Tibial artery (tissue), 4 donors: ENCODE results near the gene FBXW11.

Experiments used
- DNase-seq, 2 donors: peaks; one replicate each; pipeline ENCODE4 v3.0.0-alpha.2; 2019
- H3K27ac ChIP-seq, 2 donors: fragments of 200-600 bp; sonication (generic) in 1 of 2; 1 replicate in 1 of 2; 2 replicates in 1 of 2; pipeline ENCODE4 v1.5.1; 2018 to 2019; ENCODE audit warnings: mild to moderate bottlenecking in 1 of 2
- H3K27me3 ChIP-seq, 2 donors: fragments of 200-600 bp; sonication (generic) in 1 of 2; one replicate each; pipeline versions ENCODE4 v1.5.1 to v1.6.0; 2016 to 2019
- H3K36me3 ChIP-seq, 3 donors: fragments of 200-600 bp; sonication (generic) in 2 of 3; one replicate each; pipeline ENCODE4 v1.5.1; 2016 to 2019; ENCODE audit warnings: mild to moderate bottlenecking in 2 of 3
- H3K4me1 ChIP-seq, 4 donors: fragments of 200-600 bp; sonication (generic) in 2 of 4; 1 replicate in 3 of 4; 2 replicates in 1 of 4; pipeline ENCODE4 v1.5.1; 2016 to 2019
- H3K4me3 ChIP-seq, 2 donors: fragments of 200-600 bp; sonication (generic) in 1 of 2; 1 replicate in 1 of 2; 2 replicates in 1 of 2; pipeline ENCODE4 v1.5.1; 2018 to 2019; ENCODE audit warnings: mild to moderate bottlenecking in 2 of 2
- H3K9me3 ChIP-seq, 3 donors: fragments of 200-600 bp; sonication (generic) in 1 of 3; one replicate each; pipeline ENCODE4 v1.5.1; 2016 to 2019
- intact Hi-C: fragments of 100-400 bp; cut with DNase I; formaldehyde crosslinking; loops from one replicate; pipeline ENCODE4 v1.15.0; 2023; ENCODE audit warnings: low total_unique reads
- TF ChIP-seq, protein P1 (sequence below), 2 experiments: fragments of 200-600 bp in 1 of 2; fragments of 450-650 bp in 1 of 2; IDR thresholded peaks; one replicate each; pipeline ENCODE4 v1.5.1; 2017 to 2019; ENCODE audit warnings: antibody characterized with exemption in 2 of 2, mild to moderate bottlenecking in 1 of 2, moderate library complexity in 1 of 2

The FBXW11 gene

GRCh38 chr5:171835066-171835465 lies 171.4 kb downstream of the FBXW11 start:
- intact Hi-C loops = no loop called here
- H3K4me1 ChIP-seq = no peaks in the 10 kb centered on the region
- H3K27me3 ChIP-seq = no peaks in the 10 kb centered on the region
- H3K4me3 ChIP-seq = no peak overlapping the region
- DNase-seq = peak in 1 of 2 donors; percentile 5
- peaks cover 0 to 5% (median 0%) of the 10 kb centered on the region in 3 donors for H3K36me3 ChIP-seq
- peaks cover 0 to 3% (median 2%) of the 10 kb centered on the region in 3 donors for H3K9me3 ChIP-seq
- no peak overlapping the region for H3K27ac ChIP-seq
- TF ChIP-seq, protein P1, sequence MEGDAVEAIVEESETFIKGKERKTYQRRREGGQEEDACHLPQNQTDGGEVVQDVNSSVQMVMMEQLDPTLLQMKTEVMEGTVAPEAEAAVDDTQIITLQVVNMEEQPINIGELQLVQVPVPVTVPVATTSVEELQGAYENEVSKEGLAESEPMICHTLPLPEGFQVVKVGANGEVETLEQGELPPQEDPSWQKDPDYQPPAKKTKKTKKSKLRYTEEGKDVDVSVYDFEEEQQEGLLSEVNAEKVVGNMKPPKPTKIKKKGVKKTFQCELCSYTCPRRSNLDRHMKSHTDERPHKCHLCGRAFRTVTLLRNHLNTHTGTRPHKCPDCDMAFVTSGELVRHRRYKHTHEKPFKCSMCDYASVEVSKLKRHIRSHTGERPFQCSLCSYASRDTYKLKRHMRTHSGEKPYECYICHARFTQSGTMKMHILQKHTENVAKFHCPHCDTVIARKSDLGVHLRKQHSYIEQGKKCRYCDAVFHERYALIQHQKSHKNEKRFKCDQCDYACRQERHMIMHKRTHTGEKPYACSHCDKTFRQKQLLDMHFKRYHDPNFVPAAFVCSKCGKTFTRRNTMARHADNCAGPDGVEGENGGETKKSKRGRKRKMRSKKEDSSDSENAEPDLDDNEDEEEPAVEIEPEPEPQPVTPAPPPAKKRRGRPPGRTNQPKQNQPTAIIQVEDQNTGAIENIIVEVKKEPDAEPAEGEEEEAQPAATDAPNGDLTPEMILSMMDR (IDR thresholded peaks at IDR 0.05) = no peak

DNA sequence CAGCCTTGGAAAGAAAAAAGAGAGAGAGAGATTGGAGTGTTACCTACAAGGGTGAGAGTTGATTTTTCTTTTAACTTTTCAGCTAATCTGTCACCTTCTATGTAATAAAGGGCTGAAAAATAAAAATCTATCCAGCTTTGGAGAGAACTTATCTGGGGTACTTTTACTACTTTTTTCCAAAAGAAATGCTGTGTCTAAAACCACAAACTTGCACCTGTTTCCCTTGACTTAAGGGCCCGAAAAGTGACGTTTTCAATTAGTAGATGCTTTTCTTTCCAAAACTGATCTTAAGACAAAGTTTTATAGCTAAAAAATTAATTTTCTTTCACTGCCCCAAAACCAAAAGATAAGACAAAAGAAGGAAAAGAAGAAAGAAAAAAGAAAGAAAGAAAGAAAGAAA lies 172.0 kb downstream of the FBXW11 start:
- Histone ChIP-seq H3K9me3 (peaks cover 0 to 3% (median 2%) of the 10 kb centered on the region in 3 donors), H3K27ac (no peak overlapping the region), H3K27me3 (no peaks in the 10 kb centered on the region), H3K4me3 (no peak overlapping the region), H3K36me3 (peaks cover 0 to 5% (median 0%) of the 10 kb centered on the region in 3 donors), H3K4me1 (no peaks in the 10 kb centered on the region)
- TF ChIP-seq, protein P1 (IDR thresholded peaks at IDR 0.05) = no peak
- intact Hi-C loops = loop anchor here (5.0 kb wide), 1 partner anchor 783 kb away; no protein-coding TSS in a partner anchor
- no peak for DNase-seq

GRCh38 chr5:171832775-171833174 lies 173.7 kb downstream of the FBXW11 start:
- no peak overlapping the region for H3K27ac ChIP-seq
- peaks cover 0 to 3% (median 2%) of the 10 kb centered on the region in 3 donors for H3K9me3 ChIP-seq
- no peaks in the 10 kb centered on the region for H3K27me3 ChIP-seq
- H3K4me1 ChIP-seq = no peaks in the 10 kb centered on the region
- H3K4me3 ChIP-seq = no peak overlapping the region
- peaks cover 0 to 5% (median 0%) of the 10 kb centered on the region in 3 donors for H3K36me3 ChIP-seq
- intact Hi-C loops = loop anchor here (5.0 kb wide), 1 partner anchor 785 kb away; no protein-coding TSS in a partner anchor
- TF ChIP-seq, protein P1 (IDR thresholded peaks at IDR 0.05) = no peak
- no peak for DNase-seq

DNA sequence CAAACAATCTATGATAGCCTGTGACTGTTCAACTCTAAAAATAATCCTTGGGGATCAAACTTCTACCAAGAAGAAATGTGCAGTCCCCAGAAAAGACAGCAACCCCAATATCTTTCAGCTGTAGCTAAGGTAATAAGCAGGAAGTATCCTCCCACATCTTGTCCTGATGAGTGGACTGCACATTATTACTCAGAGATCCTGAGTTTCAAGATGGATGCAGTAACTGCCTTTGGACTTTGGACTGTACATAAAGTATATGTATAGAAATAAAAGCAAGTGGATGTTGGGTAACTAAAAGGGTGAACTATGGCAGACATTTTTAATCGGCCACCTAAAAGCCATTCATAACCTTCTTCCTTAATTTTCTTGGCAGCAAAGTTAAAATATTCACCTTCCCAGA lies 175.8 kb downstream of the FBXW11 start:
- Histone ChIP-seq H3K27me3 (no peaks in the 10 kb centered on the region), H3K36me3 (peaks cover 0 to 5% (median 0%) of the 10 kb centered on the region in 3 donors), H3K4me1 (no peaks in the 10 kb centered on the region), H3K27ac (no peak overlapping the region), H3K9me3 (peaks cover 0 to 3% (median 2%) of the 10 kb centered on the region in 3 donors), H3K4me3 (no peak overlapping the region)
- TF ChIP-seq, protein P1 (IDR thresholded peaks at IDR 0.05) = no peak
- intact Hi-C loops = loop anchor here (5.0 kb wide), 1 partner anchor 787 kb away; no protein-coding TSS in a partner anchor
- DNase-seq = no peak

- Histone ChIP-seq H3K27ac (no peak overlapping the region), H3K4me1 (no peaks in the 10 kb centered on the region), H3K36me3 (no peaks in the 10 kb centered on the region), H3K27me3 (no peaks in the 10 kb centered on the region), H3K9me3 (peaks cover 0 to 3% (median under 1%) of the 10 kb centered on the region in 3 donors), H3K4me3 (no peak overlapping the region)
- intact Hi-C loops = no loop called here
- TF ChIP-seq, protein P1 (IDR thresholded peaks at IDR 0.05) = no peak
- no peak for DNase-seq
Measured at GRCh38 chr5:171827162-171827561, 179.3 kb downstream of the FBXW11 start.

GRCh38 chr5:171826132-171826531 lies 180.3 kb downstream of the FBXW11 start:
- DNase-seq = no peak

More at GRCh38 chr5:171826132-171826531, 180.3 kb downstream of the FBXW11 start:
- H3K36me3 ChIP-seq = no peaks in the 10 kb centered on the region
- H3K27ac ChIP-seq = no peak overlapping the region
- H3K4me3 ChIP-seq = no peak overlapping the region
- no peaks in the 10 kb centered on the region for H3K9me3 ChIP-seq
- intact Hi-C loops = no loop called here
- H3K4me1 ChIP-seq = no peaks in the 10 kb centered on the region
- TF ChIP-seq, protein P1 (IDR thresholded peaks at IDR 0.05) = no peak
- H3K27me3 ChIP-seq = no peaks in the 10 kb centered on the region
